DOHH2 (cell line): Measurements from ENCODE around the gene CREM.

ENCODE experiments used
- EZH2phosphoT487 ChIP-seq: fragments of 200-600 bp; sonication (generic); IDR thresholded peaks from 2 replicates; pipeline ENCODE4 v1.6.1; 2017; ENCODE audit warnings: borderline replicate concordance, mild to moderate bottlenecking, antibody characterized with exemption, low read length, moderate library complexity, mixed read lengths
- TF ChIP-seq, protein P1 (sequence below): fragments of 200-600 bp; sonication (generic); IDR thresholded peaks from one replicate; pipeline ENCODE4 v1.5.1; 2014; ENCODE audit warnings: antibody characterized with exemption, mild to moderate bottlenecking, low read depth, low read length; ENCODE audit not compliant: poor library complexity, severe bottlenecking

DNA sequence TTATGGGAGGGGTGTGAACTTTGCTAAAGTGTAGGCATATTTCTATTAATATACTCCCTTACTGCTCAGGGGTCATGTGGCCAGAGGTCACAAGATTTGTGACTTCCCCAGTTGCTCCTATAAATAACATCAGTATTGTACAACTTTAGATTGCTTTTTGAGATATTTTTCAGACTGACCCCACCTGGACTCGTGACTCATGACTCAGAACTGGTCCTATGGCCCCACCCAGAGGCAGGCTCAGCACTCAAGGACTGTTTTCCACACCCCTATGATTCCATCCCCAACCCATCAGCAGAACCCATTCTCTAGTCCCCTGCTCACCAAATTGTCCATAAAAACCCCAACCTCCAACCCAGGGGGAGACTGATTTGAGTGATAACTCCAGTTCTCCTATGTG lies 33.8 kb upstream of the CREM start:
- TF ChIP-seq, protein P1, sequence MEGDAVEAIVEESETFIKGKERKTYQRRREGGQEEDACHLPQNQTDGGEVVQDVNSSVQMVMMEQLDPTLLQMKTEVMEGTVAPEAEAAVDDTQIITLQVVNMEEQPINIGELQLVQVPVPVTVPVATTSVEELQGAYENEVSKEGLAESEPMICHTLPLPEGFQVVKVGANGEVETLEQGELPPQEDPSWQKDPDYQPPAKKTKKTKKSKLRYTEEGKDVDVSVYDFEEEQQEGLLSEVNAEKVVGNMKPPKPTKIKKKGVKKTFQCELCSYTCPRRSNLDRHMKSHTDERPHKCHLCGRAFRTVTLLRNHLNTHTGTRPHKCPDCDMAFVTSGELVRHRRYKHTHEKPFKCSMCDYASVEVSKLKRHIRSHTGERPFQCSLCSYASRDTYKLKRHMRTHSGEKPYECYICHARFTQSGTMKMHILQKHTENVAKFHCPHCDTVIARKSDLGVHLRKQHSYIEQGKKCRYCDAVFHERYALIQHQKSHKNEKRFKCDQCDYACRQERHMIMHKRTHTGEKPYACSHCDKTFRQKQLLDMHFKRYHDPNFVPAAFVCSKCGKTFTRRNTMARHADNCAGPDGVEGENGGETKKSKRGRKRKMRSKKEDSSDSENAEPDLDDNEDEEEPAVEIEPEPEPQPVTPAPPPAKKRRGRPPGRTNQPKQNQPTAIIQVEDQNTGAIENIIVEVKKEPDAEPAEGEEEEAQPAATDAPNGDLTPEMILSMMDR: no peak
- no peak for TF ChIP-seq EZH2phosphoT487
